Keratinocyte (primary cell): ENCODE measurements around the gene MAGI2. TPM values are rescaled to one million over a fixed set of nuclear protein-coding genes. Genes with fewer than 3 reads are reported as not detected.

Experiments
- DNase-seq: peaks from one replicate; pipeline ENCODE4 v3.0.0-alpha.2; 2011; ENCODE audit warnings: low read depth, missing footprints, low spot score
- FAIRE-seq: peaks from 2 replicates; lab custom pipeline; 2011; peaks lifted over from hg19 to GRCh38; lab: Jason Lieb, UNC
- H2AFZ ChIP-seq: 2 replicates; pipeline ENCODE4 v1.6.0; 2012; ENCODE audit warnings: low read length, control low read depth, inconsistent platforms; ENCODE audit not compliant: control insufficient read depth
- H3K27ac ChIP-seq: 2 replicates; pipeline ENCODE4 v1.5.1; 2011; ENCODE audit warnings: low read length; ENCODE audit not compliant: control insufficient read depth, insufficient read depth
- H3K27me3 ChIP-seq: 3 replicates; pipeline ENCODE4 v1.6.0; 2011; ENCODE audit warnings: low read length; ENCODE audit not compliant: control insufficient read depth, insufficient read depth; ENCODE audit errors: extremely low read depth
- H3K36me3 ChIP-seq, 2 experiments: 2 replicates in 1 of 2; 3 replicates in 1 of 2; pipeline ENCODE4 v1.5.1; 2011; ENCODE audit warnings: low read length in 2 of 2, mild to moderate bottlenecking in 1 of 2; ENCODE audit not compliant: control insufficient read depth in 2 of 2, insufficient read depth in 2 of 2; ENCODE audit errors: extremely low read depth in 1 of 2
- H3K4me1 ChIP-seq: 3 replicates; pipeline ENCODE4 v1.5.1; 2011; ENCODE audit warnings: low read length; ENCODE audit not compliant: control insufficient read depth, insufficient read depth; ENCODE audit errors: extremely low read depth
- H3K4me2 ChIP-seq: 3 replicates; pipeline ENCODE4 v1.6.0; 2011; ENCODE audit warnings: low read depth, low read length; ENCODE audit not compliant: control insufficient read depth, insufficient read depth; ENCODE audit errors: extremely low read depth
- H3K4me3 ChIP-seq, 3 experiments: fragments of 200-600 bp in 1 of 3; sonication (generic) in 1 of 3; 2 replicates in 2 of 3; 3 replicates in 1 of 3; pipeline ENCODE4 v1.5.1; 2011 to 2016; ENCODE audit warnings: low read length in 3 of 3, mild to moderate bottlenecking in 3 of 3, control low read depth in 2 of 3, inconsistent platforms in 1 of 3, low read depth in 1 of 3, mixed read lengths in 1 of 3, mixed run types in 1 of 3, moderate library complexity in 1 of 3; ENCODE audit not compliant: control insufficient read depth in 2 of 3, insufficient read depth in 2 of 3; ENCODE audit errors: extremely low read depth in 1 of 3
- H3K79me2 ChIP-seq: 2 replicates; pipeline ENCODE4 v1.6.0; 2012; ENCODE audit warnings: low read length; ENCODE audit not compliant: control insufficient read depth, insufficient read depth
- H3K9ac ChIP-seq: 3 replicates; pipeline ENCODE4 v1.6.0; 2011; ENCODE audit warnings: low read length; ENCODE audit not compliant: control insufficient read depth, insufficient read depth; ENCODE audit errors: extremely low read depth
- H3K9me1 ChIP-seq: 3 replicates; pipeline ENCODE4 v1.6.0; 2011; ENCODE audit warnings: low read length; ENCODE audit not compliant: control insufficient read depth, insufficient read depth; ENCODE audit errors: extremely low read depth
- H3K9me3 ChIP-seq: 2 replicates; pipeline ENCODE4 v1.5.1; 2012; ENCODE audit warnings: low read depth, low read length; ENCODE audit not compliant: control insufficient read depth
- H4K20me1 ChIP-seq: 3 replicates; pipeline ENCODE4 v1.6.0; 2011; ENCODE audit warnings: low read length; ENCODE audit not compliant: control insufficient read depth, insufficient read depth; ENCODE audit errors: extremely low read depth
- CTCF ChIP-seq, 3 experiments: IDR thresholded peaks in 1 of 3; conservative IDR thresholded peaks in 1 of 3; optimal IDR thresholded peaks in 1 of 3; 2 replicates in 2 of 3; 3 replicates in 1 of 3; pipeline versions ENCODE3 to v1.5.1; 2011; ENCODE audit warnings: low read length in 3 of 3, mild to moderate bottlenecking in 3 of 3, moderate library complexity in 2 of 3, control low read depth in 1 of 3, inconsistent platforms in 1 of 3; ENCODE audit not compliant: insufficient read depth in 2 of 3; ENCODE audit errors: extremely low read depth in 1 of 3
- EZH2 ChIP-seq: IDR thresholded peaks from one replicate; pipeline ENCODE4 v1.6.1; 2012; ENCODE audit warnings: inconsistent platforms, mild to moderate bottlenecking, low read length, moderate library complexity
- dilution Hi-C: fragments of 300-500 bp; cut with MboI; formaldehyde crosslinking; loops from one replicate; pipeline ENCODE4 v1.7.0; 2020; ENCODE audit warnings: low sequenced_read_pairs; ENCODE audit not compliant: extremely low pct_ligation_motif_present
- polyA plus RNA-seq, 5 experiments: library from polyadenylated mRNA; depleted of rRNA in 3 of 5; stranded (reverse) in 3 of 5; stranded (forward) in 1 of 5; unstranded in 1 of 5; fragments of >200 nt; gene quantifications; 1 replicate in 1 of 5; 2 replicates in 3 of 5; 3 replicates in 1 of 5; pipeline versions ENCODE4 v1.2.1 to v1.2.3, GENCODE V29; 2011 to 2012; ENCODE audit warnings: missing spikeins in 2 of 5, low read depth in 1 of 5, low replicate concordance in 1 of 5

The MAGI2 gene
- polyA plus RNA-seq, 1 donor (not counting 4 experiments of a cell fraction or from before 2014, with no cell fraction given) = 0.07 TPM

DNA sequence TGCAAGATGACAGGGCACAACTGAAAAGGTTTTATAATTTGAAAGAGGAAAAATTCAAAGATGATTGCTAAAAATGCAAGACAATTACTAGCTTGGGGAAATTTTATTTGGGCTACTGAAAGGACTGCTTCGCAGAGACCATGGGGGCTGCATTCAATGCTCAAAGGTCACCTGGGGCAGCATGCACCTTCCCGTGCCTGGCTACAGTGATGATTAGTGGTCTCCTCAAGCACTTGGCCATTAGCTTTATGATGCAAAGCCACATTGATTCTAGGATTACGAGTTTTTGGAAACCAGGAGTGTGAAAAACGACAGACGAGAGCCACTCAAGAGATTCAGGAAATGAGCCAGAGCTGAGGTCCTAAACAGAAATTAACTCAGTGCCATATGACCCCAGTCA, 890.3 kb downstream of the MAGI2 start:
- Histone ChIP-seq H3K9ac (no peak overlapping the region), H2AFZ (no peak overlapping the region), H3K27ac (no peak overlapping the region), H3K36me3 (no peaks in the 10 kb centered on the region), H3K4me3 (no peak overlapping the region), H3K27me3 (no peaks in the 10 kb centered on the region), H4K20me1 (no peaks in the 10 kb centered on the region), H3K9me3 (no peaks in the 10 kb centered on the region), H3K9me1 (no peaks in the 10 kb centered on the region), H3K4me2 (no peak overlapping the region), H3K4me1 (no peaks in the 10 kb centered on the region), H3K79me2 (no peaks in the 10 kb centered on the region)
- no peak for FAIRE-seq
- dilution Hi-C loops = no loop called here
- no peak for TF ChIP-seq CTCF (optimal IDR thresholded peaks at IDR 0.05 in 1 of 3, IDR thresholded peaks at IDR 0.05 in 1 of 3, conservative IDR thresholded peaks at IDR 0.05 in 1 of 3; ENCODE audit: extremely low read depth in 1 of 3, insufficient read depth in 2 of 3, low read length in 3 of 3)
- TF ChIP-seq EZH2 = no peak
- DNase-seq = no peak

GRCh38 chr7:78562191-78562590, 891.3 kb downstream of the MAGI2 start:
- Histone ChIP-seq H3K27ac (no peak overlapping the region), H3K9me1 (no peaks in the 10 kb centered on the region), H2AFZ (no peak overlapping the region), H3K79me2 (no peaks in the 10 kb centered on the region), H3K4me3 (no peak overlapping the region), H3K36me3 (no peaks in the 10 kb centered on the region), H3K9me3 (no peaks in the 10 kb centered on the region), H3K4me2 (no peak overlapping the region), H3K4me1 (no peaks in the 10 kb centered on the region), H3K9ac (no peak overlapping the region), H4K20me1 (no peaks in the 10 kb centered on the region), H3K27me3 (no peaks in the 10 kb centered on the region)
- TF ChIP-seq EZH2 (no peak), CTCF (optimal IDR thresholded peaks at IDR 0.05 in 1 of 3, IDR thresholded peaks at IDR 0.05 in 1 of 3, conservative IDR thresholded peaks at IDR 0.05 in 1 of 3; ENCODE audit: extremely low read depth in 1 of 3, insufficient read depth in 2 of 3, low read length in 3 of 3) (no peak)
- DNase-seq = no peak
- no peak for FAIRE-seq
- dilution Hi-C loops = no loop called here
